RWPE1 (cell line): ENCODE results near the gene SLC35E2B.

Source experiments
- CTCF ChIA-PET: fragments of 350-600 bp; sonication (Branson Sonifier 250); formaldehyde crosslinking; extraction: SDS; loops from one replicate; lab custom pipeline; 2021; lab: Yijun Ruan, JAX
- POLR2A ChIA-PET: fragments of 400-600 bp; formaldehyde crosslinking; extraction: SDS; loops from one replicate; lab custom pipeline; 2020; ENCODE audit warnings: antibody characterized with exemption; ENCODE audit not compliant: low non-redundant PET; lab: Yijun Ruan, JAX
- DNase-seq: peaks from one replicate; pipeline ENCODE4 v3.0.0; 2012; ENCODE audit warnings: low spot score
- H3K27ac ChIP-seq: fragments of 450-650 bp; 2 replicates; pipeline ENCODE4 v1.5.1; 2017
- CTCF ChIP-seq: fragments of 450-650 bp; conservative IDR thresholded peaks from 2 replicates; pipeline ENCODE4 v1.5.1; 2017; ENCODE audit warnings: low read depth, mild to moderate bottlenecking

SLC35E2B gene

DNA sequence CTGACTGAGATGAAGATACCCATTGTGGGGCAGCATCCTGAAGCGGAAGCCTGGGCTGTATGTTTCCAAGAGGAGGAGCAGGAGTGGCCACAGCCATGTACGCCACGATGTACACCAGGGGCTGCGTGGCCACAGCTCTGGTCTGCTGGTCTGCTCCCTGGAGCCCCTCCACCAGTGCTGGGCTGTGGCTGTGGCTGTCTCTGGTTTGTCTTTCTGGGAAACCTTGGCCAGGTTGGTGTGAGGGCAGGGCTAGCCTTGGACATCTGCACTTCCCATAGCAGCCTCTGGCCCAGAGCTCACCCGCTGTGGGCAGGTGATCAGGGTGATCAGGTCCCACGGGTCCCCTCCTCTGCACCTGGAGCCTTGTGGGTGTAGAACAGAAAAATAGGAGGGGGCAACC lies 74.7 kb downstream of the SLC35E2B start:
- ChIA-PET POLR2A (no interaction called here), CTCF (no interaction called here)
- no peak for DNase-seq
- TF ChIP-seq CTCF, result no peak
- peak overlapping the region; percentile 99 for H3K27ac ChIP-seq

GRCh38 chr1:1617516-1617915 lies 75.1 kb downstream of the SLC35E2B start:
- no peak for DNase-seq
- POLR2A ChIA-PET, result no interaction called here
- no peak for TF ChIP-seq CTCF
- CTCF ChIA-PET, result no interaction called here
- H3K27ac ChIP-seq, result peak overlapping the region; percentile 99

DNA sequence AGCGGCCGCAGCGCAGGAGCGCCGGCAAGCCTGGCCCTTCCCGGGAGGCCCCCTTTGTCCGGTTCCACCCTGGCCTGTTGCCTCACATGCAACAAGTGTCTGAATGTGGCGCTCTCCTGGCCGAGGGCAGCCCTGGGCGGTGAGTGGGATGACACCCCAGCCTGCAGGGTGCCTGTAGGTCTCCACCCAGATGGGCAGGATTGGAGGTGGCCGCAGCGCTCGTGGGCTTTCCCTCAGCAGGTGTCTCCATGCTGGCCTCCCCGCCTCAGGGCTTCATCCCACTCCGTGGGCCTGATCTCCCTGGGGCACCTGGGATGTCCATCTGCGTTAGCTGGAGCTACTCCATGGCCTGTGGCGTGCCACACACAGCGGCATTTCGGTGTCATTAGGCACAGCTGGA lies 75.8 kb downstream of the SLC35E2B start:
- no peak for DNase-seq
- no peak for TF ChIP-seq CTCF
- ChIA-PET CTCF (no interaction called here), POLR2A (interaction anchor here (0.7 kb wide), 1 partner anchor 41 kb away, joined by 3 read pairs; no protein-coding TSS in a partner anchor)
- peak overlapping the region; percentile 99 for H3K27ac ChIP-seq

GRCh38 chr1:1616045-1616790 lies 76.4 kb downstream of the SLC35E2B start:
- DNase-seq, result no peak
- no peak for TF ChIP-seq CTCF
- peak overlapping the region; percentile 99 for H3K27ac ChIP-seq
- ChIA-PET POLR2A (interaction anchor here (0.7 kb wide), 2 partner anchors 16 to 42 kb away, joined by 3 read pairs; no protein-coding TSS in a partner anchor), CTCF (no interaction called here)

DNA sequence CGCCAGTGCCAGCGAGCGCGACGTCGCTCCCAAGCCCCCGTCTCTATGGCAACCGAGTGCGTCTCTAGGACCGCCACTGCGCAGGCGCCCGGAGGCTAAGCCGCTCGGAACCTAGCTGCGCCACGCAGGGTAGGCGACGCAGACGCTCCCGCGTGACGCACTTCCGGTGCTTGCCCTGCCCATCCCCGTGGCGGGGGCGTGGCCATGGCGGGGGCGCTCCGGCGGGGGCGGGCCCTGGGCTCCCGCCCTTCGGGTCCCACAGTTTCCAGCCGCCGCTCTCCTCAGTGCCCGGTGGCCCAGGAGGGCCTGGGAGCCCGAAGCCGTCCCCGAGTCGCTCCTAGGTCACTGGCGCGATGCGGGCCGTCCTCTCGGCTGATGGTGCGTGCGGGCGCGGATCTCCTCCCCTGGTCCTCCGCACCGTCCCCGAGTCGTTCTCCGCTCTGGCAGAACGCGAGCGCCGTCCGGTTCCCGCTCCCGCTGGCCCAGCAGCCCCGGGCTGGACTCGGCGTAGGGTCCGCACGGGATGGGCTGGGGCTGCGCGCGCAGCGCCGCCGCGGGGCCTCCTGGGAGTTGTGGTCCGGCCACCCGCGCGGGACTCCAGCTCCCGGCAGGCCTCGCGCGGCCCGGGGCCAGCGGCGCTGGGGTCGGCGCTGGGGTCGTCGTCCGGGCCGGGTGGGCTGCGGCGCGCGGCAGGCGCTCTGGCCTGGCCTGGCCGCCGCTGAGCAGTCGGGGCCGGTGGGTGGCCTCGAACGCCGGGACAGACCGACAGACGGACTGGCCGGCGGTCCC lies 77.1 kb downstream of the SLC35E2B start, which contains the start of gene MIB2:
TSS of gene MIB2 (plus strand) at position 245 of the 789 bp plus-strand sequence. CDS start 7,953 bp downstream, outside the sequence.
- ChIA-PET CTCF (no interaction called here), POLR2A (interaction anchor here (0.5 to 1.0 kb wide), 3 partner anchors 13 to 28 kb away, joined by 3 to 8 read pairs (median 3); no protein-coding TSS in a partner anchor)
- no peak for TF ChIP-seq CTCF
- peak; percentile 98 for DNase-seq
- peak within 1 kb of the TSS; percentile 99 for H3K27ac ChIP-seq

DNA sequence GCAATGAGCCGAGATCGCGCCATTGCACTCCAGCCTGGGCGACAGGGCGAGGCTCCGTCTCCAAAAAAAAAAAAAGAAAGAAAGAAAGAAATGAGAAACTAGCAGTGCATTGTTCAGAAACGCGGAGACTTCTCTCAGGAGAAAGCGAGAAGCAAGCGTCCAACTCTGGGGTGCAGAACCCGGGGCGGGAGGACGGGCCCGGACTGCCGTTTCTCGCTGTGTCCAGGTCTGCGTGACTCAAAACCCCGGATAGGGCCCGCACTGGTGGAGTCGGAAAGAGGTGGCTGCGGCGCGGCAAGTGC lies 77.7 kb downstream of the SLC35E2B start:
- peak overlapping the region; percentile 99 for H3K27ac ChIP-seq
- DNase-seq, result no peak
- ChIA-PET POLR2A (interaction anchor here (1.0 kb wide), 1 partner anchor 12 kb away, joined by 3 read pairs; no protein-coding TSS in a partner anchor), CTCF (no interaction called here)
- no peak for TF ChIP-seq CTCF
